RWPE1 (cell line): ENCODE results near the gene PLXNB2.

Experiments
- CTCF ChIA-PET: fragments of 350-600 bp; sonication (Branson Sonifier 250); formaldehyde crosslinking; extraction: SDS; loops from one replicate; lab custom pipeline; 2021; lab: Yijun Ruan, JAX
- POLR2A ChIA-PET: fragments of 400-600 bp; formaldehyde crosslinking; extraction: SDS; loops from one replicate; lab custom pipeline; 2020; ENCODE audit warnings: antibody characterized with exemption; ENCODE audit not compliant: low non-redundant PET; lab: Yijun Ruan, JAX
- DNase-seq: peaks from one replicate; pipeline ENCODE4 v3.0.0; 2012; ENCODE audit warnings: low spot score
- H3K27ac ChIP-seq: fragments of 450-650 bp; 2 replicates; pipeline ENCODE4 v1.5.1; 2017
- TF ChIP-seq, protein P1 (sequence below): fragments of 450-650 bp; conservative IDR thresholded peaks from 2 replicates; pipeline ENCODE4 v1.5.1; 2017; ENCODE audit warnings: low read depth, mild to moderate bottlenecking

The PLXNB2 gene

GRCh38 chr22:50316114-50317065, 8.9 kb upstream of the PLXNB2 start:
- no peak overlapping the region for H3K27ac ChIP-seq
- ChIA-PET CTCF (interaction anchor here (0.9 kb wide), 1 partner anchor 9 kb away, joined by 3 read pairs; no protein-coding TSS in a partner anchor), POLR2A (no interaction called here)
- no peak for DNase-seq
- TF ChIP-seq, protein P1, sequence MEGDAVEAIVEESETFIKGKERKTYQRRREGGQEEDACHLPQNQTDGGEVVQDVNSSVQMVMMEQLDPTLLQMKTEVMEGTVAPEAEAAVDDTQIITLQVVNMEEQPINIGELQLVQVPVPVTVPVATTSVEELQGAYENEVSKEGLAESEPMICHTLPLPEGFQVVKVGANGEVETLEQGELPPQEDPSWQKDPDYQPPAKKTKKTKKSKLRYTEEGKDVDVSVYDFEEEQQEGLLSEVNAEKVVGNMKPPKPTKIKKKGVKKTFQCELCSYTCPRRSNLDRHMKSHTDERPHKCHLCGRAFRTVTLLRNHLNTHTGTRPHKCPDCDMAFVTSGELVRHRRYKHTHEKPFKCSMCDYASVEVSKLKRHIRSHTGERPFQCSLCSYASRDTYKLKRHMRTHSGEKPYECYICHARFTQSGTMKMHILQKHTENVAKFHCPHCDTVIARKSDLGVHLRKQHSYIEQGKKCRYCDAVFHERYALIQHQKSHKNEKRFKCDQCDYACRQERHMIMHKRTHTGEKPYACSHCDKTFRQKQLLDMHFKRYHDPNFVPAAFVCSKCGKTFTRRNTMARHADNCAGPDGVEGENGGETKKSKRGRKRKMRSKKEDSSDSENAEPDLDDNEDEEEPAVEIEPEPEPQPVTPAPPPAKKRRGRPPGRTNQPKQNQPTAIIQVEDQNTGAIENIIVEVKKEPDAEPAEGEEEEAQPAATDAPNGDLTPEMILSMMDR, result no peak

GRCh38 chr22:50315289-50316113, 8.1 kb upstream of the PLXNB2 start:
- TF ChIP-seq, protein P1, result no peak
- CTCF ChIA-PET, result interaction anchor here (0.9 kb wide), 1 partner anchor 10 kb away, joined by 3 read pairs; no protein-coding TSS in a partner anchor
- peak overlapping the region; percentile 69 for H3K27ac ChIP-seq
- POLR2A ChIA-PET, result no interaction called here
- no peak for DNase-seq

GRCh38 chr22:50314455-50315288, 7.2 kb upstream of the PLXNB2 start:
- H3K27ac ChIP-seq, result peak overlapping the region; percentile 69
- TF ChIP-seq, protein P1, result no peak
- CTCF ChIA-PET, result interaction anchor here (0.7 to 1.6 kb wide), 2 partner anchors 10 to 28 kb away, joined by 3 to 6 read pairs; no protein-coding TSS in a partner anchor
- POLR2A ChIA-PET, result no interaction called here
- DNase-seq, result no peak

DNA sequence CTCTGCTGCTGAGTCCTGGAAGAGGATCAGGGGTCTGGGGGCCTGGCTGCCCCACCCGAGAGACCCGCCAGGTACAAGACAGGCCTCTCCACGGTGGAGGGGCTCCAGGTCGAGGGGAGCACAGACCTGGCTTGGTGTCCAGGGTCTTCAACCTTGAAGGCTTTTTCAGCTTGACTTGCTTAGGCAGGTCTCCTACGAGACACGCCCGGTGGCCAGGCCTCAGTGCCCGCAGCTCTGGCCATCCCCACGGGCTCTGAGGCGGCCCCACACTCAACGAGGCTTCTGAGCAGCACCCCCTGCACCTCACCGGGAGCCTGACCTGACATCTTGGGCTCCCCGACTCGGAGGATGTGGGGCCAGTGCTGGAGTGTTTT, 6.6 kb upstream of the PLXNB2 start:
- CTCF ChIA-PET, result interaction anchor here (0.7 to 1.6 kb wide), 2 partner anchors 10 to 28 kb away, joined by 3 to 6 read pairs; no protein-coding TSS in a partner anchor
- no peak for DNase-seq
- POLR2A ChIA-PET, result no interaction called here
- TF ChIP-seq, protein P1, result no peak
- peak overlapping the region; percentile 69 for H3K27ac ChIP-seq

DNA sequence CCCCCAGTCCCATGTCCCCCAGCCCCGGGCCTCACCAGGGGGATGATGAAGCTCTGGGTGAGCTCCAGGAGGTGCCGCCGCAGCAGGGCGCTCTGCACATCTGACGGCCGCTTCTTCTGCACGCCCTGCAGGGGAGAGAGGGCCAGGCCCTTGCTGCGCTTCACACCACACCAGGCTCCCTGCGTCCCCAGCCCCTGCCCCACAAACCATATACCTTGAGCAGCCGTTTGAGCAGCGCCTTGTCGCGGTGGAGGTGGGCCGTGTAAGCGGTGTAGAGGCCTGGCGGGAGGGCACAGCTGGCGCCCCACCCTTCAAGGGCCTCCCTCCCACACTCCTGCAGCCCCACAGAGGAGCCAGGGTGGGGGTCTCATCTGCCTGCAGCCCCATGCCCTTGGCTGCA, 6.2 kb upstream of the PLXNB2 start:
- CTCF ChIA-PET, result interaction anchor here (1.6 kb wide), 1 partner anchor 11 kb away, joined by 6 read pairs; no protein-coding TSS in a partner anchor
- peak overlapping the region; percentile 69 for H3K27ac ChIP-seq
- POLR2A ChIA-PET, result no interaction called here
- no peak for DNase-seq
- TF ChIP-seq, protein P1, result no peak
